DND-41 (cell line): Measurements from ENCODE around the gene WDR59.

Experiments
- EZH2 ChIP-seq: IDR thresholded peaks from 3 replicates; pipeline ENCODE4 v1.6.1; 2012; ENCODE audit warnings: borderline replicate concordance, low read depth, mild to moderate bottlenecking, moderate library complexity, low read length, inconsistent platforms; ENCODE audit not compliant: severe bottlenecking
- TF ChIP-seq, protein P1 (sequence below): IDR thresholded peaks from 2 replicates; pipeline ENCODE4 v1.5.1; 2012; ENCODE audit warnings: borderline replicate concordance, low read length, moderate library complexity, mild to moderate bottlenecking; ENCODE audit not compliant: poor library complexity, severe bottlenecking; ENCODE audit errors: extremely low read depth

DNA sequence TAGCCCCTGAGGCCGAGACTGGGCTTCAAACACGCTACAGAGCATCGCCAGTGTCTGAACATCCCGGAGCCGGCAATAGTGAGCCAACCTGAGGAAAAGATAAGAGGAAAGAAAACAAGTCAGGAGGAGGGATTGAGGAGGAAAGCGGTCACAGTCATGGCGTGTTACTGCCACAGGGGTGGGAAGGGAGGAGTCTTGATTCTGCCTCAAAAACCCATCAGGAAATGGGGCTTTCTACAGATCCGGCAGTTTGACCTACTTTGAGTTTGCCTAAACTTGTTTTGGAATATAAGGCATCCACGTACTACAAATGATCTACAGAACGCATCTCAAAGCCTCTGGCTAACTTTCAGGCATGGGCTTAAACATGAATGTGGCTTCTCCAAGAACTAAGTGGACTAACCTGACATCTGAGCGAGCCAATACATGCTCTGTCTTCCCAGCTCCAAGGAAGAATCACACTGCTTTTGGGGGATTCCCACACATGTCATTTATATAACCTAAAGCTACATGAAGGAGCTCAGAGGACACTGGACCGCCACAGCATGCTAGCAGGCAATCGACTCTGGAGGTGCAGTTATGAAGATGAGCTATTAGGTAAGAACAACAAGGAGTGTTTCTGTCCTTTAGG lies 96.6 kb downstream of the WDR59 start:
- TF ChIP-seq, protein P1, sequence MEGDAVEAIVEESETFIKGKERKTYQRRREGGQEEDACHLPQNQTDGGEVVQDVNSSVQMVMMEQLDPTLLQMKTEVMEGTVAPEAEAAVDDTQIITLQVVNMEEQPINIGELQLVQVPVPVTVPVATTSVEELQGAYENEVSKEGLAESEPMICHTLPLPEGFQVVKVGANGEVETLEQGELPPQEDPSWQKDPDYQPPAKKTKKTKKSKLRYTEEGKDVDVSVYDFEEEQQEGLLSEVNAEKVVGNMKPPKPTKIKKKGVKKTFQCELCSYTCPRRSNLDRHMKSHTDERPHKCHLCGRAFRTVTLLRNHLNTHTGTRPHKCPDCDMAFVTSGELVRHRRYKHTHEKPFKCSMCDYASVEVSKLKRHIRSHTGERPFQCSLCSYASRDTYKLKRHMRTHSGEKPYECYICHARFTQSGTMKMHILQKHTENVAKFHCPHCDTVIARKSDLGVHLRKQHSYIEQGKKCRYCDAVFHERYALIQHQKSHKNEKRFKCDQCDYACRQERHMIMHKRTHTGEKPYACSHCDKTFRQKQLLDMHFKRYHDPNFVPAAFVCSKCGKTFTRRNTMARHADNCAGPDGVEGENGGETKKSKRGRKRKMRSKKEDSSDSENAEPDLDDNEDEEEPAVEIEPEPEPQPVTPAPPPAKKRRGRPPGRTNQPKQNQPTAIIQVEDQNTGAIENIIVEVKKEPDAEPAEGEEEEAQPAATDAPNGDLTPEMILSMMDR: no peak
- no peak for TF ChIP-seq EZH2
